ENCODE results near the gene ADH5.
"Not testable (repeated sequence)": the region's sequence is repeated elsewhere in the genome, so short reads cannot be mapped to it uniquely, and the experiment has no call there.

Gene ADH5

DNA sequence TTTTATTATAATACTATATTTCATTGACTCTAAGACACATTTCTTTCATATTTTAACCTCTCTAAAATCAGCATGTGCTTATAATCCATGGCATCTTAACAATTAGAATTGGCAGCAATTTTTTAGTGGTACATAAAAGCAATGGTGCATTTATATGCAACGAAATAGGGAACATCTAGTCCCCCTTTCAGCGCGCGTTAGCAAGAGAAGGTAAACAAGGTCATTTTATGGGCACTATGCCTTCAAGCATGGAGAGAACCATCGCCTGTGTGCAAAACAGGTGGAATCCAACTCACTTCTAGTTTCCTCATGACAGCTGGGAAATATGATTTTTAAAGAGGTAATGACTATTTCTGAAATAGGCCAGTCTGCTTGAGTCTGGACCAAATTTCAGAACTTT is 6.4 kb downstream of the ADH5 start:
- no peak for DNase-seq

- not testable (repeated sequence) for DNase-seq
Measured at GRCh38 chr4:99080869-99081268, 7.7 kb downstream of the ADH5 start.

GRCh38 chr4:99079625-99080295 is 8.8 kb downstream of the ADH5 start:
- no peak for DNase-seq

DNA sequence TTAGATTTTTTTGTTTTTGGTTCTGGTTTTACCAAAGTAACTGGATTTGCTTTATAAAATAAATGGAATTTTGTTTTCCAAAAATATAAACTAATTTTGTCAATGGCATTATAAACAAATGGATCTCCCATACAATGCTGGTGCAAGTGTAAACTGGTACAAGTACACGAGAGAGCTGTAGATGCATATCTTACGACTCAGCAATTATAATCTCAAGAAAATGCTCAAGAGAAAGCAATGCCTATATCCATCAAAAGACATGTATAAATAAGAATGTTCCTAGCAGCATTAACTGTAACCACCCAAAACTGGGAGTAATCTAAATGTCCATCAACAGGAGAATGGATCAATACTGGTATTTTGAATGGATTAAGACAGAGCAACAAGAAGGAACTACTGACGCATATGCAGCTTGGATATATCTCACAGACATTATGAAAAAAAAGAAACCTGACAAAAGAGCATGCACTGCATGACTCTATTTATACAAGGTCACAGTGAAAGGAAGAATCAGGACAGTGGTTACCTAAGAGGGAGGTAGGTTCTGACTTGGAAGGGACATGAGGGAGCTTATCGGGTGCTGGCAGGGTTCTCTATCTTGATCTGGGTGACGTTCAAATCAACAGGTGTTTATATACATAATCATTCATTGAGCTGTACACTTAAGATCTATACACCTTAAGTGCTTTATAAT is 9.5 kb downstream of the ADH5 start:
- no peak for DNase-seq

GRCh38 chr4:99078336-99078735 is 10.3 kb downstream of the ADH5 start:
- DNase-seq = no peak

- DNase-seq = no peak
Measured at GRCh38 chr4:99077177-99077576, 11.4 kb downstream of the ADH5 start.

GRCh38 chr4:99076292-99076976 is 12.2 kb downstream of the ADH5 start:
- no peak for DNase-seq

DNA sequence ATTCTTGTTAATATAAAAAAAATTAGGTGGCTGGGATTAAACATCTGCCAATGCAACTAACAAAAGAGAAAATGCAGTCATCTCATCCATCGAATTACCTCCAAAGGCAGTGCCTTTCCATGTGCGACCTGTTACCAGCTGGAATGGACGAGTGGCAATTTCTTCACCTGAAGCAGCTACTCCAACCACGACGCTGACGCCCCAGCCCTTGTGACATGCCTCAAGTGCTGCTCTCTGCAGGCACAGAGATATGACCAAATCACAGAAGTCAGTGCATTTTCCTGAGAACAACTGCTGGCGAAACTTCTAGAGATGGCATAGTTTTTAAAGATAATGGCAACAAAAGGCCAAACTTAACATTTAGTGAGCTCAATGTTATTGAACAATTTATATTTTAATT is 13.8 kb downstream of the ADH5 start:
- no peak for DNase-seq

DNA sequence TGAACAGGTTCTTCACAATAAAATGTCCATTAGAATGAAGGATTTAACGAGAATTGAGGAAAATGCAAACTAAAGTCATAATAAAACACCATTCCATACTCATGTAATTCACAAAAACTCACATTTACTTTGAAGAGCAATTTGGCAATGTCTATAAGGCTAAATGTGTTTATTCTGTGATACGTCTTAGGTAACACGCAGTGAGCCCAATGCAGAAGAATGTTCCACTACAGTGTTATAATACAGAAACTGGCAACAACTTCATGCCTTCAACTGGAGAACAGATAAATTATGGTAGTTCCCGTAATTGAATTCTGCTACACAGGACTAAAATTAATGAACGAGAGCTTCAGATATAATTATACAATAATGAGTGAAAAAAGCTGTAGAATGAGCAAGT is 17.4 kb downstream of the ADH5 start:
- no peak for DNase-seq

GRCh38 chr4:99067617-99068016 is 21.0 kb downstream of the ADH5 start:
- no peak for DNase-seq

- not testable (repeated sequence) for DNase-seq
Measured at GRCh38 chr4:99065521-99065920, 23.1 kb downstream of the ADH5 start.

- no peak for DNase-seq
Measured at GRCh38 chr4:99062120-99062519, 26.5 kb downstream of the ADH5 start.

DNA sequence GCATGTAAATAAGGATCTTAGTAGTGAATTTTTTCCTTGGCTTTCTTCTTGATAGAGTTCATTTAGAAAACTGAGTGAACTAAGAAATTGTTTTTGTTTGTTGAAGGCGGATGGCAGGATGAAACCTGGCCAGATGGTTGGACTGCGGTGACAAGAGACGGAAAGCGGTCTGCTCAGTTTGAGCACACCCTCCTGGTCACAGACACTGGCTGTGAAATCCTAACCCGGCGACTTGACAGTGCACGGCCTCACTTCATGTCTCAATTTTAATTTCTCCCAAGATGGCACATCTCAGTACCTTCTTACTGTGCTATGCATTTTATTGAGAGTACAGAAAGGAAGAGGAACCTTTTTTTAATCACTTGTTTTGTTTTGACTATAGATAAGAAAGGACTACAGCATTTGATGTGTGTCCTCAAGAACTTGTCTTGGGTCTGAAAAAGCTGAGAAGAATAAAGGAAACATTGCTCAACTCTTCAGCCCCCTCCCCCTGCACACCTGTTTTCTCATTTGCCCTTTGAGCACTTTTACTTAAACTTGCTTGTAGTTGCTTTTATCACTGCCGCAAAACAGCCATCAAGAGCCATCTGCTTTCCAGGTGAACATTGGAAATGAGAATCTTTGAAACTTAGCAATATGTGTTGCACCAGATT is 27.4 kb downstream of the ADH5 start:
- DNase-seq = no peak

DNA sequence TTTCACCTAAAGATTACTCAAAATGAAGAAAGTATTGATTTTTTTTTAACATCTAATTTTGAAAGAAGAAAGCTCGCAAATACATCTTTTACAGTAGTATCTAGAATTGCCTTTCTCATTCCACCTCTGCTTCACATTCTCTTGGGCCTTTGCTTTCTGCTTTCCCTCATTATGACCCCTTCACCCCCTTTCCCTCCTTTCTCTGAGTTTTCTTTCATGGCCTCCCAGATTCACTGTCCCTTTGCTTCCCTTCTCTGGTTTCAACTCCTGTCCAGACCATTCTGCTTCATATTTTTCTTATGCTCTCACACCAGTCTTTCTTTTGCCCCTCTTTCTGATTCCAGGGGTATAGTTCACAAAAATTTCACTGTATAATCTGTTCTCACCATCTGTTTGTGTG is 29.0 kb downstream of the ADH5 start:
- no peak for DNase-seq

DNA sequence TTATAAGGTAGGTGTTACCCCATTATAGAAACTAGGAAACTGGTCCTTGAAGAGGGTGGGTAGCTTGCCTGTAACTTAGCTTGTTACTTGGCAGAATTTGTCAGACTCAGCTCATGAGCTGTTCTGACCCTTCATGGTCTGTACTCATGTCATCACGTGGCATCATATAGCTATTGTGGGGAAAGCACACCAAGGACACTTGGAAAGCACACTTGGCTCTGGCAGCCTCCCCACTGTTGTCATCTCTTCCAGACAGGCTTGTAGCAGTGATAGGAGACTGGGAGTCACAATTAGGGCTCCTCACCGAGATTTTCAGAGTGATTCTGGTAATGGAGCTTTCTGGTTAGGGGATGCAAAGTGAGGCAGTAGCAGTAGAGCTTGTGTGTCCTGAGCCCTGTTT is 30.4 kb downstream of the ADH5 start:
- DNase-seq = no peak

DNA sequence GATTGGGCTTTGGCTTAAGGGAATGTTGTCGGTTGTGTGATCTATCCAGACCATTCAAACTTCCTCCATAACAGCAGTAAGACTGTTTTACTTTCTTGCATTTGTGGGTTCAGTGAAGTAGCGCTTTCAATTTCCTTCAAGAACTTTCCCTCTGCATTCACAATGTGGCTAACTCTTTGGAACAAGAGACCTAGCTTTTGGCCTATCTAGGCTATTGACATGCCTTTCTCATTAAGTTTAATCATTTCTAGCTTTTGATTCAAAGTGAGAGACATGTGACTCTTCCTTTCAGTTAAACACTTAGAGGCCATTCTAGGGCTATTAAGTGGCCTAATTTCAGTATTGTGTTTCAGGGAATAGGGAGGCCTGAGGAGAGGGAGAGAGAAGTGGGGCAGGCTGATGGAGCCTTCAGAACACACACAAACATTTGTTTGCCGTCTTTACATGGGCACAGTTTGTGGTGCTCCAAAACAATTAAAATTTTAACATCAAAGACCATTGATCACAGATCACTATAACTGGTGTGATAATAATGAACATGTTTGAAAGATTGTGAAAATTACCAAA is 34.1 kb downstream of the ADH5 start:
- DNase-seq = no peak

DNA sequence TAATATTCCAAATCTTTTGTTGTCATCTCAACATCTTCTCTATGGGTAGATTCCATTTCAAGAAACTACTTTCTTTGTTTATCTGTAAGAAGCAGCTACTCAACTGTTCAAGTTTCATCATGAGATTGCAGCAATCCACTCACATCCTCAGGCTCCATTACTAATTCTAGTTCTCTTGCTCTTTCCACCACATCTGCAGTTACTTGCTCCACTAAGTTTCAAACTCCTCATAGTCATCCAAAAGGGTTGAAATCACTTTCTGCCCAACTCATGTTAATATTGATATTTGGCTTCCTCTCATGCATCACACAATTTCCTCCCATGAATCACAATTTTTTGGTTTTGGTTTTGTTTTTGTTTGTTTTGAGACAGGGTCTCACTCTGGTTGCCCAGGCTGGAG is 35.7 kb downstream of the ADH5 start:
- DNase-seq = no peak

GRCh38 chr4:99047710-99048109 is 40.9 kb downstream of the ADH5 start:
- DNase-seq = no peak

GRCh38 chr4:99043346-99043745 is 45.2 kb downstream of the ADH5 start:
- DNase-seq = no peak

DNA sequence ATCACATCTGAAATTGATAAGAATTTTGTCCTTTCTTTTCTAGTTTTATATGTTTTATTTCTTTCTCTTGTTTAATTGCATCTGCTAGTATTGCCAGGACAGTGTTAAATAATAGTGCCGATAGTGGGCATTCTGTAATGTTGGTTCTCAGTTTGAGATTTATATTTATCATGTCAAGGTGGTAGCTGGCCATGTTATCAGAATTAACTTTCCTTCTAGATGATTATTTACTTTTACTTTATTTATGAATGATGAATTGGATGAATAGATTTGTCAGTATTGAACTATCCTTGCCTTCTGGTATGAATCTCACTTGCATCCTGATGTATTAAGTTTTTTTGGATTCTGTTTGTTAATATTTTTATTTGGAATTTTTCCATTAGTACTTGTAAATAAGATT is 50.4 kb downstream of the ADH5 start:
- DNase-seq = no peak

DNA sequence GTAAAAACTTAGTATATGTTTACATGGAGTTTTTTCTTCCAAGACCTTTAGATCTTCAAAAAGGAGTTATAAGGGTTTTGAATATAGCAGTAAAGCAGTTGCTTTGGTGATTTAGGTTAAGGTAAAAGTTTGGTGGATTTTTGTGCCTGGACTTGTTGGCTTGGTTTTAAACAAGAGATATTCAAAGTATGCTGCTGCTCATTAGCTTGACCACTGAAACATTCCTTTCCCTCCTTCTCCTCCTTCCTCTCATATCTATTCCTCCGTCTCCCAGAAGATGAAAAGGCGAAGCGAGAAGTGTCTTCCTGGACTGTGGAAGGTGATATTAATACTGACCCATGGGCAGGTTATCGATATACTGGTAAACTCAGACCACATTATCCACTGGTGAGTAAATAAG is 54.6 kb downstream of the ADH5 start:
- DNase-seq = no peak

- DNase-seq = no peak
Measured at GRCh38 chr4:99029852-99030251, 58.7 kb downstream of the ADH5 start.

DNA sequence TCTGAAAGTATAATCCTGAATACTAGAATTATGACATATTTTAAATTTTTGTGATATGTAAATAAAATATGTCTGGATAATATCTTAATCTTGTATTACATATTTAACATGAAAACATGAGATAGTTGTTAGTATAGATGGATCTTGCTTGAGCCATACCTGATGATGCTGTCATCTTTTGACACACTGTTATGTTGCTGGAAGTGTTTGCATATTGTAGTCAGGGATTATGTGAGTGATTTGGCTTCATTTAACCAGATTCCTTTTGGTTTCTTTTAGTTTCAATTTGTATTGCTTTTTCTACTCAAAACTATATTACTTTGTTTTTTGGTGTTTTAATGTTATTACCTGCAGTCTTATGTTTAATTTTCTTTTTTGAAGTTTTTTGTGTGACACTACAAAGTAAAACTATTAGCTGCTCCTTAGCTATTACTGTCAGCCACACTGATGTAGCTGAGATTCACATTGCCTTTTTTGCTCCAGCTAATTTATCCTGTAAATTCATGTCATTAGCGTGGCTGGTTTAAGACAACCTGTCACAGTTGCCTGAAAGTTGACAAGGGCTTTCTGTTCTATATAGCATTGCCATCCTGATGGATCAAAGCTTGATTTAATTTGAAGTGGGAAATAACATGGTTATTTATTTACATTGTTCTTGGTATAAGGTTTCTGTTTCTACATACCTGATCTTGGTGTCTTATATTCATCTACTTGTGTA is 59.4 kb downstream of the ADH5 start:
- no peak for DNase-seq

All from NCI-H146 (cell line).